Epithelial cell of proximal tubule (primary cell): Measurements from ENCODE around the gene KCTD19. TPM values are rescaled to one million over a fixed set of nuclear protein-coding genes. Genes with fewer than 3 reads are reported as not detected.

Experiments used
- DNase-seq: peaks from one replicate; pipeline ENCODE4 v3.0.0-alpha.2; 2011; ENCODE audit warnings: low read depth
- H3K4me3 ChIP-seq: 2 replicates; pipeline ENCODE4 v1.5.1; 2011; ENCODE audit warnings: low read depth, mild to moderate bottlenecking, low read length
- total RNA-seq: library from RNA; depleted of rRNA; stranded (reverse); fragments of >200 nt; gene quantifications from 2 replicates; pipeline ENCODE4 v1.2.3, GENCODE V29; 2015
- TF ChIP-seq, protein P1 (sequence below): conservative IDR thresholded peaks from 2 replicates; pipeline ENCODE4 v1.5.1; 2012; ENCODE audit warnings: low read depth, mild to moderate bottlenecking, low read length

Gene KCTD19
- total RNA-seq, 1 donor from 2014 or later = 0.35 TPM

DNA sequence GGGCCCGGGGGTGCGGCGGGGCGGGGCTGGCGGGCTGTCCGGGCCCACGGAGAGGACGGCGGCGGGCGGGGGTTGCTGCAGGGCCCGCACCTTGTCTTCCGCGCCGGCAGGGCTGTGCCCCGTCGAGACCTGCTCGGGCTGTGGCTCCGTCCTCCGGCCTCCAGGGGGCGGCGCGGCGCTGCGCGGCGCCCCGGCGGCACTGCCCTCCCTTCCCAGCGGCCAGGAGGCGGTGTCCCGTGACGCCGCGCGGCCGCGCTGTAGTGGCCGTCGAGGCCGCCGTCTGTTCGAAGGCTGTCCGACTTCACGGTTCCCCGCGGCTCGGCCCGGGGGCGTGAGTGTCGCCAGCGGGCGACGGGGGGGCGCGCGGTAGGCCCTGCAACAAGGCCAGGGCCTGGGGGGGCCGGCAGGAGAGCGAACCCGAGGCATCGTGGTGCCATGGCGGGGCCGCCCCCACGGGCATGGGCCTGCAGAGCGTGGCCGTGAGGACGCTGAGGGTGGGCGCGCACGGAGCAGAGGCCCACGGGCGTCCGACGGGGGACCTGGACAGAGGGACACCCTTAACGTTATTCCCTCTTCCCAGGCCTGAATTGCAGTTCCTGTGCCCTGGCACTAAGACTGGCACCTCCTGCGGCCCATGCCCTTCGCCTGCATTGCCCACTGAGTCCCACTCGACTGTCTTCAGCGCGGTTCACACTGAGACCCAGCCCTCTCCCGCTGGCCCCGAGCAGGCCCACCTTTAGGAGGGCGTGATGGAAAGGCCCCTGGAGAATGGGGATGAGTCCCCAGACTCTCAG, 47.0 kb downstream of the KCTD19 start, which contains the start of gene PLEKHG4:
PLEKHG4 (plus strand) TSS at position 237 of the 794 bp plus-strand sequence; CDS start at position 750, 513 bp downstream.
- TF ChIP-seq, protein P1, sequence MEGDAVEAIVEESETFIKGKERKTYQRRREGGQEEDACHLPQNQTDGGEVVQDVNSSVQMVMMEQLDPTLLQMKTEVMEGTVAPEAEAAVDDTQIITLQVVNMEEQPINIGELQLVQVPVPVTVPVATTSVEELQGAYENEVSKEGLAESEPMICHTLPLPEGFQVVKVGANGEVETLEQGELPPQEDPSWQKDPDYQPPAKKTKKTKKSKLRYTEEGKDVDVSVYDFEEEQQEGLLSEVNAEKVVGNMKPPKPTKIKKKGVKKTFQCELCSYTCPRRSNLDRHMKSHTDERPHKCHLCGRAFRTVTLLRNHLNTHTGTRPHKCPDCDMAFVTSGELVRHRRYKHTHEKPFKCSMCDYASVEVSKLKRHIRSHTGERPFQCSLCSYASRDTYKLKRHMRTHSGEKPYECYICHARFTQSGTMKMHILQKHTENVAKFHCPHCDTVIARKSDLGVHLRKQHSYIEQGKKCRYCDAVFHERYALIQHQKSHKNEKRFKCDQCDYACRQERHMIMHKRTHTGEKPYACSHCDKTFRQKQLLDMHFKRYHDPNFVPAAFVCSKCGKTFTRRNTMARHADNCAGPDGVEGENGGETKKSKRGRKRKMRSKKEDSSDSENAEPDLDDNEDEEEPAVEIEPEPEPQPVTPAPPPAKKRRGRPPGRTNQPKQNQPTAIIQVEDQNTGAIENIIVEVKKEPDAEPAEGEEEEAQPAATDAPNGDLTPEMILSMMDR = peak; percentile 56
- no peak for DNase-seq
- H3K4me3 ChIP-seq = peak within 1 kb of the TSS; percentile 70

DNA sequence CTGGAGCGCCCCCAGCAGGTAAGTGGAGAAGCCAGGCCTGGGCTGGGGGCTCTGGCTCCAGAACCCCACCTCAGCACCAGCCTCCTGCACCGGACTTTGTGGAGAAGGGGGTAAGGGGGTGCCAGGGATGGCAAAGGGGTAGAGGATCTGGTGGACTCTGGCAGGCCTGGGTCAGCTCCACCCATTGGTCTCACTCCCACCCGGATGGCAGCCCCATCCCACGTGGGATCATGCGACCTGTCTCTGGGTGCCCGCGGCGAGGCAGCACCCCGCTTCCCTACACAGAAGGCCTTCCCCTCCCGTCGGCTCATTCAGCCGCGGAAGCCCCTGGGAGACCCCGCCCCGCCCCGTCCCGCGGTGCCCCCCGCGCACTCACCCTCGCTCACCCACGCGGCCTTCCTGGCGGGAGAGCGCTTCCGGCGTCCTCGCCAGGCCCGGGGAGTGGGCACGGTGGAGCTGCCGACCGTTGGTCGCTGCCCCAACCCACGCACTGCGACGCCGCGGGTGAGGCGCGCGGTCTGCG, 47.7 kb downstream of the KCTD19 start:
- TF ChIP-seq, protein P1 = no peak
- no peak for DNase-seq
- peak overlapping the region; percentile 70 for H3K4me3 ChIP-seq

DNA sequence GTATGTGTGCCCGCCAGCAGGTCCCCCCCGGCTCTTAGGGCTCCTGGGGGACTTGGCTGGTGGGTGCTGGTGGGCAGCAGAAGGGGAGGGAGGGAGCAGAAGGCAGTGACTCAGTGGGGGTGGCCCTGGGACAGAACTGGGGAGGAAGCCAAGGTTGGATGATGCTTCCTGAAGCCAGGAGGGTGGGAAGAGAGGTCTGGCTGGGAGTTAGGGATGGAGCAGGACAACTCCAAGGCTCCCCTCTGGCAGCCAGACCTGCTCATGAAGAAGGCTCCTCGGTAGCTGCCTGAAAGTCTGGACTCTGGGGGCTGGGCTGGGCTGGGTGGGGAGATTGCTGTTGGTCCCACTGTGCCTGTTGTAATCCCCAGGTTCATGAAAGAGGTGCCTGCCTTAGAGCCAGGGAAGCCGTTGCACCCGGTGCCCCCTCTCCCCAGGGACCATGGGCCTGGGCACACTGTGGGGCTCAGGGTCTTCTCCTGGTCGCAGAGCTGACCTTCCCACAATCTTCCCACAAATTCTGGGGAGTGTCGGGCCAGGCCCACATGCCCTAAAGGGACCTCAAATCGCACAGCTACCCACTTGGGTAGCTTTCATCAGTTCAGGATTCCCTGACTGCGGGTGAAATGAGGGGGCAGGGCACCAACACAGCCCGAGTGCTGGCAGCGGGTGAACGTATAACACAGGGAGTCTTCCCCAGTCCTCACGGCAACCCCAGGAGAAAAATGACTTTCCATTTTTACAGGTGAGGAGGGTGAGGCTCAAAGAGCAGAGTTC, 48.4 kb downstream of the KCTD19 start:
- peak overlapping the region; percentile 70 for H3K4me3 ChIP-seq
- TF ChIP-seq, protein P1 = peak; percentile 38
- DNase-seq = no peak

DNA sequence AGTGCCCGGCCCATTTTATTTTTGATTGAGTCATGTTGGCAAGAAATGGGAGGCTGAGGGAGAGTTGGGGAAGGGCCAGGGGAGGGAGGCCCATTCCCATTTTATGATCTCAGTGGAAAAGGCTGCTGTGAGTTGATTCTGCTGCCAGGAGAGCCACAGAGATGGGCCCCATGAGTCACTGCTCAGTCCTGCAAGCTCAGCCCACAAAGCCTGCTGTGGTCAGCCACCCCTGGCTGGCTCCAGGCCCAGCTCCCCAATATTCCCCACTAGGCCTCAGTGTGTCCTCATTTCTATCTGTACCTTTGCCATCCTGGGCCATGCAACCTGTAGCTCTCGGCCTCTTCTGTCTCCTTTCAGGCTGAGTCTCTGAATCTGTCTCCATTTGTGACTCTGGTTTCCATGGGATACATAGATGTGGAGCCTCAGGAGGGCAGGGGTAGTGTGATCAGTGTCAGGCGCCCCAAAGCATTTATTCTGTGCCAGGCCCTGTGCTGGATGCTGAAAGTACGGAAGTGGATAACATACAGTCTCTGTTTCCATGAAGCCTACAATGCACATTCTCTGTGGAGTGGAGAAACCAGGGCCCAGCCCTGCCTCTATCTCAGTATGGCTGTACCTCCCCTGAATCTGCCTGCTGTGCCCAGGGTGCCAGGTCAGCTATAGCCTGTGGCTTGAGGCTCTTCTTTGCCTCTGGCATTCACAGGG, 49.1 kb downstream of the KCTD19 start:
- TF ChIP-seq, protein P1 = no peak
- H3K4me3 ChIP-seq = peak overlapping the region; percentile 70
- peak; percentile 90 for DNase-seq

DNA sequence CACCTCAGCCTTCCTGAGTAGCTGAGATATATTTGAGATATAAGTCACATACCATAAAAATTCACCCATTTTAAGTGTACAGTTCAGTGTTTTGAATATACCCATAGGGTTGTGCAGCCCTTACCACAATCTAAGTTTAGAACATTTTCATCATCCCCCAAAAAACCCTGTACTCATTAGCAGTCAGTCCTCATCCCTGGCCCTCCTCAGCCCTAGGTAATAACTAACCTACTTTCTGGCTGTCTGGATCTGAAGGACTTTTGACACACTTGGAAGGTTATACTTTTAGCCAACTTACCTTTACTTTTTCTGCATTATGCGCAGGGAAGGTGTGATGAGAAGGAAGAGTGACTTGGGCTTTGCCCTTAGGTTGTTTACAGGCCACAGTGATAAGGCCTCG, 51.2 kb downstream of the KCTD19 start:
- no peak for DNase-seq
- TF ChIP-seq, protein P1 = no peak
- H3K4me3 ChIP-seq = no peak overlapping the region

DNA sequence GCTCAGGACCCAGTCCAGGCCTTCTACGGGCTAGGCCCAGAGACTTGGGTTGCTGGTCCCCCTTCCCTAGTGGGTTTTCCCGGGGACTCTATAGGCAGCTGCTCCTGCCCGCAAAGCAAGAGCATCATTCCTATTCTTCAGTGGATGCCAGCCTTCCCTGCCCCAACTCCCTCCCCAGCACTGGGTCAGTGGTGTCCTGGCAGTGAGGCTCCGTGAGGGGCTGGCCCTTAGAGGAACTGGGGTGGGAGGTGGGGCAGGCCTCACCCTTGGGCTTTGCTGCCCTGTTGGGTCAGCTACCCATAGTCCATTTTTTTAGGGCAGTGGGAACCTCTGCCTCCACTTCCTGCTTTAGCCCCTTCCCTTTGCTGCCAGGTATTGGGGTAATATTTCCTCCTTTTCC, 55.1 kb downstream of the KCTD19 start:
- no peak overlapping the region for H3K4me3 ChIP-seq
- TF ChIP-seq, protein P1 = no peak
- no peak for DNase-seq
